Measurements from ENCODE around the gene STMN1.
A peak's percentile ranks its signal among the peaks of the same experiment; 100 is the strongest.

The STMN1 gene

GRCh38 chr1:25871086-25871703, 35.0 kb downstream of the STMN1 start:
- no peak for DNase-seq (ENCODE audit: low read depth in 2 of 2)

GRCh38 chr1:25870614-25871013, 35.6 kb downstream of the STMN1 start:
- no peak for DNase-seq (ENCODE audit: low read depth in 2 of 2)

DNA sequence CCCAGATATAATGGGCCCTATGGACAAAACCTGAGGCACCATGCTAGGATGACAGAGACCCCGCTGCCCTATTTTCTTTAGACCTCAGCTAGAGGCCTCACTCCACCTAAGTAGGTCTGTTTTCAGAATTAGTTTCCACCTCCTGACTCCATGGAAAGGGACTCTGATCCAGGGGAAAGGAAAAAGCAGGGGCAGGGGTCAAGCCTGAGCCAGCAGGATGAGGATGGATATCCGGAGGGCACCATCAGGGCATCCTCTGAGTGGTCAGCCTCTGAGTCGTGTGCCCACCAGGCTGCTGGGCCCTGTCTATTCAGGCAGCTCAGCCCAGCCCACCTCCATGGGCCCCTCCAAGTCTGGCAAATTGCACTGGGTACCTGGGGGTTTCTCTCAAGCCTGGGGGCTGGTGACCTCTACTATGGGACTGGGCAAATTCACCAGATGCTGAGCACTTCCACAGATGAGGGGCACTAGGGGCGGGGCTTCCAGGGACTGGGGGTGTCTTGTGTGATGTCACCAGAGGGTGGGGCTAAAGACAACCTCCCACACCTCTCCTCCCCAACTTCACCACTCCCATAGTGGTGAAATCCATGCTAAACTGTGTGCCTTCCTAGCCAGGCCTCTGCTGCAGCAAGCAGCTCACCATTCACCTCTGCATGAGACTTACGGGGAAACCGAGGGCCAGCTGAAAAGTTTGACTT, 36.2 kb downstream of the STMN1 start:
- no peak for DNase-seq (ENCODE audit: low read depth in 2 of 2)

GRCh38 chr1:25867210-25867991, 38.8 kb downstream of the STMN1 start:
- DNase-seq (ENCODE audit: low read depth in 2 of 2): no peak

- no peak for DNase-seq (ENCODE audit: low read depth in 2 of 2)
Measured at GRCh38 chr1:25866288-25866687, 39.9 kb downstream of the STMN1 start.

GRCh38 chr1:25864434-25864833, 41.8 kb downstream of the STMN1 start:
- no peak for DNase-seq (ENCODE audit: low read depth in 2 of 2)

- no peak for DNase-seq (ENCODE audit: low read depth in 2 of 2)
Measured at GRCh38 chr1:25863486-25864262, 42.5 kb downstream of the STMN1 start.

DNA sequence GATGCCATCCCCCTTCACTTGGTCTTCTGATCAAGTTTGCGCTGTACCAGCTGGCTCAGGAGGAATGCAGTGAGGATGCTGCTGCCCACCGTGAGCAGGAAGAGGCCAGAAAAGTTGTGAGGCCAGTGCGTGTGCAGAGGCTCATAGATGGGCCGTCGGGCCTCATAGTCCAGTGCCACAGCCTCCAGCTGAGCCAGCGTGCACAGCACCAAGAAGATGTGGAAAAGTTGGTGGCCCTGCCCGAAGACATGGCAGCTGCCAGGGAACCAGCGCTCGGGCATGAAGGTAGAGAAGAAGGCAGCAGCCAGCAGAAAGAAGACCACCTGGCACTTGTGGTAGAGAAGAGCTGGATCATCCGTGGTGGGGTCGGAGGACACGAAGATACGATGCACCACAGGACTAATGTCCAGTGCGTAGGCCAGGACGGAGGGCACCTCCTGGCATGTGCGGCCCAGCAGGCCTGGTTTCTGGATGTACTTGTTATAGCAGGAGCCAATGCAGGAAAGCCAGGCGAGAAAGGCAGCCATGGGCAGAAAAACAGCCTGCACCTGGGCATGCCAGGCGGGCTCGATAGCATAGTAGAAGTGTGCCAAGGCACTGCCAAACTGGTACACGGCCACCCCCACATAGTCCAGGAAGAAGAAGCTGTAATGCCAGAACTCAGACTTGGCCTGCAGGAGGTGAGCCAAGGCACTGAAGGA, 43.3 kb downstream of the STMN1 start:
- DNase-seq (ENCODE audit: low read depth in 2 of 2): no peak

- no peak for DNase-seq (ENCODE audit: low read depth in 2 of 2)
Measured at GRCh38 chr1:25861316-25862286, 44.6 kb downstream of the STMN1 start.

DNA sequence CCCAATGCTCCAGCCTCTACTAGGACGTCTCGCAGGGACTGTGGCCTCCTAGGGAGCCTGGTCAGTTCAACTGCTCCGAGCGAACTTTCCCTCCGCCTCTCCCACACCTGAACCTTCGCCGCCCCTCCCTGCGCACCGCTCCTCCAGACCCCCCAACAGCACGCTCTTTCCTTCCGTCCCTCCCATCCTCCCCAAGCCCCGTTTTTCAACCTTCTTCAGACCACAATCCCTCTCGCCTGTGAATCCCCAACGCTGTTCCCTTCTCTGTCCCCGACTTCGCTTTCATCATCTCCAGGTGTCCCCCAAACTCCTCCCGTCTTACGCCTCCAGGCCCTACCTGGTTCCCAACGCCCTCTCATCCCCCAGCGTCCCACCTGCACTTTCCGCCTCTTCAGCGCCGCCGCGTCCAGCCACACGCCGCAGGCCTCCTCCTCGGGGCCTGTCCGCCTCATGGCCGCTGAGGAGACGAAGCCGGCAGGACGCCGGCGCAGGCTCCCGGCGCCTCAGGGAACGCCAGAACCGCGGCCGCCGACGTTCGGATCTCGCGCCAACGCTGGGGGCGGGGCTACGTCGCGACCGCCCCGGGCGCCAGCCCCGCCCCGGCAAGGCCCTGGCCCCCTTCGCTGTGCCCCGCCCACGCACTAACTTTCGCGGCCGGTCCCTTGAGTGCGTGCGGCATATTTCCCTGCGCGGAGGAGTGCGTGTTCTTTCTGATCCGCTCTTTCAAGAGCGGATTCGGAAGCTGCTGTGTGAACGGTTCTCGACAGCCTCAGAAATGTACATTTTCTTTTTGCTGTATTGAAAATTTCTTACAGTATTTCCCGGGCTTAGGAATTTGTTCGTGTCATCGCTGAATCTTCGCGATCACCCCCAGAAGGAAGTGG, 47.1 kb downstream of the STMN1 start, which contains the start of gene AUNIP:
TSS of gene AUNIP (minus strand) at position 552 of the 884 bp plus-strand sequence. CDS start at position 452, 100 bp downstream.
- peak; percentile 79 to 87 for DNase-seq (ENCODE audit: low read depth in 2 of 2)

GRCh38 chr1:25858494-25858893, 47.7 kb downstream of the STMN1 start:
- DNase-seq (ENCODE audit: low read depth in 2 of 2): no peak

DNA sequence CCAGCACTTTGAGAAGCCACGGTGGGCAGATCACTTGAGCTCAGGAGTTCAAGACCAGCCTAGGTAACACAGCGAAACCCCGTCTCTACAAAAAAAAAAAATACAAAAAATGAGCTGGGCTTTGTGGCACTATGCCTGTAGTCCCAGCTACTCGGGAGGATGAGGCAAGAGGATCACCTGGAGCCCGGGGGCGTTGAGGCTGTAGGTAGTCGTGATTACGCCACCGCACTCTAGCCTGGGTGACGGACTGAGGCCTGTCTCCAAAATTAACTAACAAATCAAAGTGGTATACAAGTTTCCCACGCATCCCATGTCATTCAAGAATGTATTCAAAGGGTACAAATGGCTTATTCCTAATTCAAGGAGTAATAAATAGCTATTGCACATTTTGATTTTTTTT, 49.4 kb downstream of the STMN1 start:
- DNase-seq (ENCODE audit: low read depth in 2 of 2): no peak

GRCh38 chr1:25854554-25854953, 51.7 kb downstream of the STMN1 start:
- DNase-seq (ENCODE audit: low read depth in 2 of 2): no peak

Data from stimulated activated CD4-positive, alpha-beta T cell treated with anti-CD3 and anti-CD28 coated beads, Interleukin-12 subunit alpha, Interleukin-12 subunit beta, amount 100 ng/mL, for 24 hours (primary cell).